NCI-H1105 (cell line): ENCODE results near the gene AMIGO3.
"Not testable (repeated sequence)": the region's sequence is repeated elsewhere in the genome, so short reads cannot be mapped to it uniquely, and the experiment has no call there.

ENCODE experiments used
- DNase-seq: peaks from one replicate; lab custom pipeline; 2025; lab: John Stamatoyannopoulos, UW

Gene AMIGO3

GRCh38 chr3:49712166-49712565 is 7.3 kb downstream of the AMIGO3 start:
- DNase-seq: no peak

DNA sequence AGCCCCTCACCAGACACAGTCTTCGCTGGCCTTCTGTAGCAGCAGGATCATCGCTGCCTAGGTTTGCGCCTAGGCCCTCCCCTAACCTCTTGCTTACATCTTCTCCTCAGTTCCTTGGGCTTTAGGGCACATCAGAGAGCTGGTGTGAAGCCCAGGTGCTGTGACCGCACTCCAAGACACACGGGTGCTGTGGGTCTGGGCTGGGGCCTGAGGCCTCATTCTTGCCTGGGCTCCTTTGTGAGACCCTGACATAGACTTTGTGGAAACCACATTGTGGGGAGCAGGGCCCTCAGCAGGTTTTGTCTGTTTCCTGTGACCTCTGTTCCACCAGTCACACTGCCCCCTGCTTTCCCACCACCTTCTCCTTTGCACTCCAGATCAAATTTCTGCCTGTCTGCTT is 8.0 kb downstream of the AMIGO3 start:
- DNase-seq: no peak

DNA sequence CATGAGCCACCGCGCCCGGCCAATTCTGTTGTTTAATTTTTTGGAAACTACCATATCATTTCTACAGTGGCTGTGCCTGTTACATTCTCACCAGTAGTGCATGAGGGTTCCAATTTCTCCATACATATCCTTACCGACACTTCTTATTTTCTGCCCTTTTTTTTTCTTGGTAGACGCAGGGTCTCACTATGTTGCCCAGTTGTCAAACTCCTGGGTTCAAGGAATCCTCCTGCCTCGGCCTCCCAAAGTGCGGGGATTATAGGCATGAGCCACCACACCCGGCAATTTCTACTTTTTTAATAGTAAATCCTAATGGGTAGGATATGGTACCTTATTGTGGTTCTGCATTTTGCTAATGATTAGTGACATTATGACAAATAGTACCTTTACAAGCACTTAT is 9.6 kb downstream of the AMIGO3 start:
- no peak for DNase-seq

DNA sequence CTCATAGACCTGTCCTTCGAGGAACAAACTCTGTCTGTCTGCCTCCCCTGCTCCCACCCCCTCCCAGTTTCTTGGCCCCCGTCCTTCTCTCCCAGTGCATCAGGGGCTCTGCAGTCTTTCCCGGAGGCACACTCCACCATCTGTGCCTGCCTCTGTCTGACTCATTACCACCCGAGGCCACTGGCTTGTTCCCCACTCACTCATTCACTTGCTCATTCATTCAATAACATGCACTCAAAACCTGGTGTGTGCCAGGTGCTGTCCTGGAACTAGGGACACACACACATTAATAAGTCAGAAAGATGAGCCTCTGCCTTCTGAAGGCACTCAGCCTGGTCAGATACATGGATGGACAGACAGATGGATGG is 12.4 kb downstream of the AMIGO3 start:
- DNase-seq: no peak

GRCh38 chr3:49706456-49707112 is 12.9 kb downstream of the AMIGO3 start:
- no peak for DNase-seq

DNA sequence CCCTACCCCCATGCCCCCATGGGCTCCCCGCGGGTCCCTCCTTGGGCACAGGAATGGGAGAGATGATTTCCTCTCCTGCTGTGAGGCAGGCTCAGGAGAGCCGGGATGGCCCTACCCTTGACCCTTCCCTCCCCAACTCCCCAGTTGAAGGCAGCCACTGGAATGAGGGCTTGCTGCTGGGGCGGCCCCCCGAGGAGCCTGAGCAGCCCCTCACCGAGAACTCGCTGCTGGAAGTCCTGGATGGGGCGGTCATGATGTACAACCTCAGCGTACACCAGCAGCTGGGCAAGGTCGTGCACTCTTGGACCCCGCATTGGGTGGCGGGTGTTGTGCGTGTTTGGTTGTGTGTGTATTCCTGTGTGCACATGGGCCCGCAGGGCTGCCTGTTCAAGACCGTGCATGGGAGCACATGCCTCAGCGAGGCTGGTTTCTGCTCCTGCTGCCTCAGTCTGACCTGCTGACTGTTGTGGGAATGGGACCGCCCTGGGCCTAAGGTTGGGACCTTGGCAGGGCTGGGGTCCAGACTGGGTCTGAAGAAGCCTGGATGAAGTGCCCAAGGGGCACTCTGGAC is 14.0 kb downstream of the AMIGO3 start:
- no peak for DNase-seq

- no peak for DNase-seq
These were observed 14.9 kb downstream of the AMIGO3 start for GRCh38 chr3:49704629-49705028.

GRCh38 chr3:49703956-49704355 is 15.5 kb downstream of the AMIGO3 start:
- DNase-seq: no peak

DNA sequence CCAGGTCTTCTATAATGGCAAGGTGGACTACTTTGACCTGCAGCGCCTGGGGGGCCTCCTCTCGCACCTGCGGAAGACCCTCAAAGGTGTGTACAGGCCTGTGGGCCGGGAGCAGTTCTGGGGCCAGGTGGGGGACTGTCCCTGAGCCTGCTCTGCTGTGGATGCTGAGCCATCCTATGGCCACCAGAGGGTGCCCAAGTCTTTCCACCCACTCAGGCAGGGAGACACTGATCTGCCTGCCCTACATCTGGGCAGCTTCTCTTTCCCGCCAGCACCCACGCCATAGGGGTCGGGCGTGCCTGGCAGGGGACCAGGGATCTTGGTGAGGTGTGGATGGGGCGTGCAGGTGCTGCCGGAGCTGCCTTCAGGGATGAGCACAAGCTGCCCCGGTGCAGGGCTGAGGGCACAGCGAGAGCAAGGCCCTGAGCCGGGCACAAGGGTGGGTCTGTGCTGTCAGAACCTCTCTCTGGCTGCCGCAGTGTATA is 16.0 kb downstream of the AMIGO3 start:
- peak; percentile 42 for DNase-seq

DNA sequence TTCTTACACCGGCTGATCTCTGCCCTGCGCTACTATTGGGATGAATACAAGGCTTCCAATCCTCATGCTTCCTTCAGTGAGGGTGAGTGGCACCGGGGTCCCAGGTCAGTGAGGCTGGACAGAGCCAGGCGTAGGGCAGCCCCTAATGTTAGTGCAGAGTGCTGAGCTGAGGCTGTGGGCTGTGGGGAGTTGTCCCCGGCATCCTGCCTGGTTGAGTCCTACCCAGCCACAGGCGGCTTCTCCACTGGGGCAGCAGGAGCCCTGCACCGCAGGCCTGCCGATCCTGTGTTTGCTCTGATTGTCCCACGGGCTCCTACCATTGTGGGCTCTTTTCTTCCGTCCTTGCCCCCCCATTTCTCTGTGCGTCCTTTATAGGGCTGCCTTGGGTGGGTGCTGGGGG is 16.8 kb downstream of the AMIGO3 start:
- DNase-seq: no peak

DNA sequence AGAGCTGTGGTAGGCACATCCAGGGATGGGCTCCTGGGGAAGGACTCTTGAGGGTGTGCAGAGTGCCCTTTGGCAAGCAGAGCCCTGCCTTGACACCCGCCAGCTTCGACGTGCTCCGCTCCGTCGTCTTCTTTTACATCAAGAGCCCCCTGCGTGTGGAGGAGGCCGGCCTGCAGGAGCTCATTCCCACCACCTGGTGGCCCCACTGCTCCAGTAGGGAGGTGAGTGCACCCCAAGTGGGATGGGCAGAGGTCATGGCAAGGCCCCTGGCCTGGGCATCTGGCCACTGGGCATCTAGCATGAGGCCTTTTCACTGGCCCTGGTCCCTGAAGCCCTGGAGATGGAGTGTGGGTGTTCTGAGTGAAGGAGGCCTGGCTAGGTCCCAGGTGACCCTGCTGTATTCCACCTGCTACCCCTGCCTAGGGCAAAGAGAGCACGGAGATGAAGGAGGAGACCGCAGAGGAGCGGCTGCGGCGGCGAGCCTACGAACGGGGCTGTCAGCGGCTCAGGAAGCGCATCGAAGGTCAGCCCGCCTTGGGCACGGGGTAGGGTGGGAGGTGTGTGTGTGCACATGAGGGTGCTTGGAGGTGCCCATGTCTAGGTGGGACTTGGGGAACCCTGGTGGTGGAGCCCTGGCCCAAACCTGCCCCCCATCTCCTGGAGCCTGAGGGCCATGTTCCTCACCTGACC is 18.0 kb downstream of the AMIGO3 start:
- no peak for DNase-seq

GRCh38 chr3:49700453-49701128 is 18.9 kb downstream of the AMIGO3 start:
- DNase-seq: no peak

GRCh38 chr3:49700014-49700413 is 19.5 kb downstream of the AMIGO3 start:
- DNase-seq: no peak

DNA sequence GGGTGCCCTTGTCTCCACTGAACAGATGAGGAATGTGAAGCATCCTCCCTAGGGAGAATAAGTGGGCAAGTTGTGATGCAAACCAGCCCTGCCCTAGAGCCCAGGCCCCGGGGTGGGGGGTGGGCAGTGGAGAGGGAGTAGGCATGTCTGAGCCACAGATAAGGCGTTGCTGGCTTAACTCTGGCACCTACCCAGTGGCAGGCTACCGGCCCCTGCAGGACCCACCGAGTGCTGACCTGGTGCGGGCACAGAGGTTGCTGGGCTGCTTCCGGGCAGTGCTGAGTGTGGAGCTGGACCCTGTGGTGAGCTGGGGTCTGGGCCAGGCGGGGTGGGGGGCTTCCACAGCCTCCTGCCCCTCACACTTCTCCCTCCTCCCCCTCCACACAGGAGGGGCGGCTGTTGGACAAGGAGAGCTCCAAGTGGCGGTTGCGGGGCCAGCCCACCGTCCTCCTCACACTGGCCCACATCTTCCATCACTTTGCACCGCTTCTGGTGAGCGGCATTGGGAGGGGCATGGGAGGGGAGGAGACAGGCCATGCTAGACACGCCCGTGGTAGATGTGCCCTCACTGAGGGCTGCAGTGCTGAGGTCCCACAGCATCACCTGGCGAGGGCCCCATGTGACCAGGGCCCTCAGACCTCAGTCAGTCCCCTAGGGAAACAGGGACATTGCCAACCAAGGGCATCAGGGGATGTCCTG is 20.1 kb downstream of the AMIGO3 start:
- no peak for DNase-seq

DNA sequence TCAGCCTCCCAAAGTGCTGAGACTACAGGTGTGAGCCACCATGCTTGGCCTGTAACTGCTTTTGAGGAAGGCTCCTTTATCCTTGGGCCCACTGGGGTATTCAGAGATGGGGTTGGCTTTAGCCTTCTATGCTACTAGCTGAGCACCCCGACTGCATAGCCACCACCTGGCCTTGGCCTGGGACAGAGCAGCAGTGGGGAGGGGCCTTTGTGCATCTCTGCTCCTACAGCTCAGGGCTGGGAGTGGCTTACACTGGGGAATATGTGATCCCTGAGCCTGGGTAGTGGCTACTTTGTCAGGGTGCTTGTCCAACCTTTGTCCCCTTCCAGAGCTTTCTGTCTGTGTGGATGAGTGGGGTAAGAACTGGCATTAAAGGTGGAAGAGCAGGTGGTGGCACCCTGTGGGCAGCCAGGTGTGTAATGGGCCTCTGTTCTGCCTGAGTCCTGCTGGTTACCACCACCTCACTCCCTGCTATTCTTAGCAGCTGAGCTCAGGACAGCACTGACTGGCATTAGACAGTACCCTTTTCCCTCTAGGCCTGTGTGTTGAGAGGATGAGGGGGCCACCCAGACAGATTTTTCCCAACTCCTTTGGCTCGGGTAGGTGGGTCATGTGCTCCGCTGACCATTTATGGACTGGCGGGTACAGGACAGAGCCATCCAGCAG is 24.0 kb downstream of the AMIGO3 start:
- DNase-seq: not testable (repeated sequence)

DNA sequence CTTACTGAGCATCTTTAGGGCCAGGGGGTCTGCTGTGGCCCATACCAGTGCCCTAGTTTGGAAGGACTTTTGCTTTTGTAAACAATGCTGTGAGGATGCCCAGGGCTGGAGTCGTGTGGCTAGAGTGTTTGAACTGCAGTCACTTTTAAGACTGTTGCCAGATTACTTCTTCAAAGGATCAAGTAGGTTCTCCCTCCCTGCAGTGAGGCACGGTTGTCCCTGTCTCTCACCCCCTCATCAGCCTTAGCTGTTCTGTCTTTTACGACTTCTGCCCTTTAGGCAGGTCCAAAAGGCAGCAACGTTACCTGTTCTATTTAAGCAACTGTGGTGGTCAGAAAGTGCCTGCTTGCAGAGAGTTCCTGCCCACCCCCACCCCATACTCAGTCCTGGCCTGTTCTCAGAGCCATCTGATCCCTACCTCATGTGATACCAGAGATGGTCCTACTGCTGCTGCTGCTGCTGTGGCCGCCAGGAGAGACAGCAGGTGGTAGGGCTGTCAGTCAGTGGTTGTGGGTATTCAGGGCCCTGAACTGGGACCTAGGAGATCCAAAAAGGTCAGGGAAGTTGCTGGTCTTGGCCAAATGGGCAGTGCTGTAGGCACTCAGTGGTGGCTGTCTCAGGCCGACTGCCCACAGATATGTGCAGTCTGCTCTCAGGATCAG is 24.9 kb downstream of the AMIGO3 start:
- not testable (repeated sequence) for DNase-seq

DNA sequence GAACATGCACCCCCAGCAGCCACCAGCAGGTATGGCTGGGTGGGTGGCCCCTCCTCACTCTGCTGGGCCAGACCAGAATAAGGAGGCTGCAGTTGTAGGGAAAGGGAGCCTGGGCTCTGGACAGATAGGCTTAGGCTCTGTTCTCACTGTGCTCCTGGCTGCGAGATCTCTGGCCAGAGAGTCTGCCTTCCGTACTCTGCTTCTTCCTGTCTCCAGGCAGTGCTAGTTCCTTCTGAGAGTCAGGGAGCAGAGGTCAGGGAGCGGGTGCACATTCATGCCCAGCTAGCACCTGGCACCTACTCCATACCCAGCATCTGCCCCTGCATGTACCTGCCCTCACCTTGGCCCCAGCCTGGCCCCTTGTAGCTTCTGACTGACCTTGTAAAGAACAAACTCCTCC is 28.0 kb downstream of the AMIGO3 start:
- not testable (repeated sequence) for DNase-seq

GRCh38 chr3:49690856-49691255 is 28.6 kb downstream of the AMIGO3 start:
- not testable (repeated sequence) for DNase-seq

DNA sequence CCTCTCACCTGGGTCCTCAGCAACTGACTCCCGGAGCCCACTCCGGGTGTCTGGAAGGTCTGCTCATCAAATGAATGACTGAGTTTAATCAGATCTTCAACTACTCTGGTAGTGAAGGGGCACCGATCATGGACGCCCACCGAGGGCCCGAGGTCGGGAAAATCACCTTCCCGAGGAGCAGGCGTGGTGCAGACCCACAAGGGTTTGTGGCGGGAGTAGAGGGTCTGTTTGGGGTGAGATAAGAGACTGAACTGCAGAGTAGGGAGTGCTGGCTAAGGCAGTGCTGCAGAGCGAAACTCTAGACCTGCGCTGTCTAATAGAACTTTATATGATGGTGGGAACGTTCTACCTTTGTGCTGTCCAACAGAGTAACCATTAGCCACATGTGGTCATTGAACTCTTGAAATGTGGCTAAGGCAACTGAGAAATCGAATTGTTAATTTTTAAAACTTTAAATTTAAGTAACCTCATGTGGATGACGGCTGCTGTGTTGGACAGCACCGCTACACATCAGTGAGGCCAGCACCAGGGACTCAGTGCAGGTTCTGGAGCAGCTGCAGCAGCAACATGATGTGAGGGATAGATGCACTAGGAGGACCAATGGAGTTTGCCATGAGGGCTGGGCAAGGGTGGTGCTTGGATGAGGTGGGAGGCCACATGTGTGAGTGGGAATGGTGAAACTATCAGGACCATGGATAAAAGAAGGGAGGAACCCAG is 29.4 kb downstream of the AMIGO3 start:
- DNase-seq: not testable (repeated sequence)
